Astrocyte (in vitro differentiated cells and primary cell): ENCODE data around the gene LLPH. TPM values are rescaled to one million over a fixed set of nuclear protein-coding genes. Genes with fewer than 3 reads are reported as not detected.

Experiments used
- DNase-seq: peaks from one replicate; pipeline ENCODE4 v3.0.0-alpha.2; 2010; ENCODE audit warnings: low read depth
- FAIRE-seq: peaks from 2 replicates; lab custom pipeline; 2011; peaks lifted over from hg19 to GRCh38; lab: Jason Lieb, UNC
- H2AFZ ChIP-seq: 2 replicates; pipeline ENCODE4 v1.6.0; 2012; ENCODE audit warnings: low read depth, low read length, inconsistent platforms
- H3K27ac ChIP-seq: 2 replicates; pipeline ENCODE4 v1.5.1; 2011; ENCODE audit warnings: low read depth, low read length, inconsistent platforms
- H3K27me3 ChIP-seq: 2 replicates; pipeline ENCODE4 v1.6.0; 2011; ENCODE audit warnings: low read length, inconsistent platforms; ENCODE audit not compliant: insufficient read depth
- H3K36me3 ChIP-seq: 2 replicates; pipeline ENCODE4 v1.5.1; 2011; ENCODE audit warnings: low read length, inconsistent platforms; ENCODE audit not compliant: insufficient read depth
- H3K4me1 ChIP-seq: 2 replicates; pipeline ENCODE4 v1.5.1; 2011; ENCODE audit warnings: low read length, inconsistent platforms; ENCODE audit not compliant: insufficient read depth
- H3K4me2 ChIP-seq: 2 replicates; pipeline ENCODE4 v1.6.0; 2012; ENCODE audit warnings: low read length, inconsistent platforms
- H3K4me3 ChIP-seq: 2 replicates; pipeline ENCODE4 v1.5.1; 2011; ENCODE audit warnings: low read depth, mild to moderate bottlenecking, low read length, inconsistent platforms; ENCODE audit not compliant: insufficient read depth
- H3K79me2 ChIP-seq: 2 replicates; pipeline ENCODE4 v1.6.0; 2012; ENCODE audit warnings: mild to moderate bottlenecking, low read length, inconsistent platforms; ENCODE audit not compliant: insufficient read depth
- H3K9ac ChIP-seq: 2 replicates; pipeline ENCODE4 v1.6.0; 2012; ENCODE audit warnings: mild to moderate bottlenecking, low read length, inconsistent platforms
- H3K9me3 ChIP-seq: 2 replicates; pipeline ENCODE4 v1.5.1; 2012; ENCODE audit warnings: low read depth, mild to moderate bottlenecking, low read length, inconsistent platforms; ENCODE audit not compliant: insufficient read depth
- H4K20me1 ChIP-seq: 2 replicates; pipeline ENCODE4 v1.6.0; 2012; ENCODE audit warnings: low read length, inconsistent platforms; ENCODE audit not compliant: insufficient read depth
- H3K27ac Mint-ChIP-seq: one replicate; pipeline ENCODE4 v1.8.0; 2021; ENCODE audit warnings: mild to moderate bottlenecking, mixed read lengths; ENCODE audit not compliant: unreplicated experiment
- H3K27me3 Mint-ChIP-seq: one replicate; pipeline ENCODE4 v1.8.0; 2021; ENCODE audit warnings: low read depth, mixed read lengths; ENCODE audit not compliant: unreplicated experiment
- H3K36me3 Mint-ChIP-seq: one replicate; pipeline ENCODE4 v1.8.0; 2021; ENCODE audit warnings: low read depth, mixed read lengths; ENCODE audit not compliant: unreplicated experiment
- H3K4me1 Mint-ChIP-seq: one replicate; pipeline ENCODE4 v1.8.0; 2021; ENCODE audit warnings: low read depth, mixed read lengths; ENCODE audit not compliant: unreplicated experiment
- H3K4me3 Mint-ChIP-seq: one replicate; pipeline ENCODE4 v1.8.0; 2021; ENCODE audit warnings: mild to moderate bottlenecking, moderate library complexity, mixed read lengths; ENCODE audit not compliant: unreplicated experiment
- H3K9me3 Mint-ChIP-seq: one replicate; pipeline ENCODE4 v1.8.0; 2021; ENCODE audit warnings: mild to moderate bottlenecking, mixed read lengths; ENCODE audit not compliant: unreplicated experiment
- CTCF ChIP-seq: IDR thresholded peaks from 2 replicates; pipeline ENCODE4 v1.5.1; 2011; ENCODE audit warnings: low read depth, mild to moderate bottlenecking, inconsistent platforms, low read length, moderate library complexity; ENCODE audit not compliant: insufficient read depth
- EZH2 ChIP-seq: IDR thresholded peaks from 2 replicates; pipeline ENCODE4 v1.6.1; 2012; ENCODE audit warnings: mild to moderate bottlenecking, low read length, inconsistent platforms; ENCODE audit not compliant: insufficient read depth
- total RNA-seq: library from RNA; stranded (reverse); gene quantifications from 2 replicates; pipeline ENCODE4 v1.2.1, GENCODE V29; 2021

LLPH gene
- total RNA-seq, 1 donor from 2014 or later, result 37.3 TPM

- H3K4me1 ChIP-seq, result peaks cover 3% of the 10 kb centered on the region
- no peaks in the 10 kb centered on the region for H4K20me1 ChIP-seq
- no peak overlapping the region for H2AFZ ChIP-seq
- H3K9ac ChIP-seq, result no peak overlapping the region
- H3K4me3 ChIP-seq, result no peak overlapping the region
- no peaks in the 10 kb centered on the region for H3K79me2 ChIP-seq
- H3K4me2 ChIP-seq, result no peak overlapping the region
- Mint-ChIP-seq H3K27me3 (no peaks in the 10 kb centered on the region), H3K4me3 (no peak overlapping the region), H3K4me1 (peaks cover 11% of the 10 kb centered on the region), H3K27ac (no peak overlapping the region), H3K9me3 (peaks cover 3% of the 10 kb centered on the region), H3K36me3 (no peaks in the 10 kb centered on the region)
- no peaks in the 10 kb centered on the region for H3K9me3 ChIP-seq
- no peak overlapping the region for H3K27ac ChIP-seq
- DNase-seq (no peak), FAIRE-seq (no peak)
- no peak for TF ChIP-seq EZH2
- TF ChIP-seq CTCF, result no peak
- H3K36me3 ChIP-seq, result no peaks in the 10 kb centered on the region
- H3K27me3 ChIP-seq, result no peaks in the 10 kb centered on the region
These were observed 44.6 kb downstream of the LLPH start for GRCh38 chr12:66085998-66086397.

GRCh38 chr12:66085213-66085612 is 45.3 kb downstream of the LLPH start:
- TF ChIP-seq EZH2 (no peak), CTCF (no peak)
- Mint-ChIP-seq H3K27ac (no peak overlapping the region), H3K36me3 (no peaks in the 10 kb centered on the region), H3K4me3 (no peak overlapping the region), H3K4me1 (peaks cover 11% of the 10 kb centered on the region), H3K9me3 (peaks cover 3% of the 10 kb centered on the region), H3K27me3 (no peaks in the 10 kb centered on the region)
- no peaks in the 10 kb centered on the region for H4K20me1 ChIP-seq
- DNase-seq (no peak), FAIRE-seq (no peak)
- no peaks in the 10 kb centered on the region for H3K36me3 ChIP-seq
- no peak overlapping the region for H3K4me3 ChIP-seq
- H3K4me2 ChIP-seq, result no peak overlapping the region
- H2AFZ ChIP-seq, result no peak overlapping the region
- no peaks in the 10 kb centered on the region for H3K79me2 ChIP-seq
- H3K27ac ChIP-seq, result no peak overlapping the region
- peaks cover 3% of the 10 kb centered on the region for H3K4me1 ChIP-seq
- no peaks in the 10 kb centered on the region for H3K9me3 ChIP-seq
- peaks cover 3% of the 10 kb centered on the region for H3K27me3 ChIP-seq
- no peak overlapping the region for H3K9ac ChIP-seq

- TF ChIP-seq EZH2, result no peak
- TF ChIP-seq CTCF, result no peak
- H3K27ac ChIP-seq, result no peak overlapping the region
- Mint-ChIP-seq H3K36me3 (no peaks in the 10 kb centered on the region), H3K27me3 (no peaks in the 10 kb centered on the region), H3K4me3 (no peak overlapping the region), H3K9me3 (peaks cover 3% of the 10 kb centered on the region), H3K4me1 (peaks cover 11% of the 10 kb centered on the region), H3K27ac (no peak overlapping the region)
- H3K4me2 ChIP-seq, result no peak overlapping the region
- no peaks in the 10 kb centered on the region for H3K79me2 ChIP-seq
- H3K27me3 ChIP-seq, result peaks cover 3% of the 10 kb centered on the region
- DNase-seq, result no peak
- H4K20me1 ChIP-seq, result no peaks in the 10 kb centered on the region
- H3K9me3 ChIP-seq, result no peaks in the 10 kb centered on the region
- H2AFZ ChIP-seq, result no peak overlapping the region
- no peaks in the 10 kb centered on the region for H3K36me3 ChIP-seq
- H3K4me3 ChIP-seq, result no peak overlapping the region
- H3K4me1 ChIP-seq, result peaks cover 3% of the 10 kb centered on the region
- no peak overlapping the region for H3K9ac ChIP-seq
- no peak for FAIRE-seq
These were observed 46.8 kb downstream of the LLPH start for GRCh38 chr12:66083766-66084165.
